ENCODE data around the gene PRR15L. TPM values are rescaled to one million over a fixed set of nuclear protein-coding genes. Genes with fewer than 3 reads are reported as not detected.

PRR15L gene
- not detected in 2 replicates for total RNA-seq

DNA sequence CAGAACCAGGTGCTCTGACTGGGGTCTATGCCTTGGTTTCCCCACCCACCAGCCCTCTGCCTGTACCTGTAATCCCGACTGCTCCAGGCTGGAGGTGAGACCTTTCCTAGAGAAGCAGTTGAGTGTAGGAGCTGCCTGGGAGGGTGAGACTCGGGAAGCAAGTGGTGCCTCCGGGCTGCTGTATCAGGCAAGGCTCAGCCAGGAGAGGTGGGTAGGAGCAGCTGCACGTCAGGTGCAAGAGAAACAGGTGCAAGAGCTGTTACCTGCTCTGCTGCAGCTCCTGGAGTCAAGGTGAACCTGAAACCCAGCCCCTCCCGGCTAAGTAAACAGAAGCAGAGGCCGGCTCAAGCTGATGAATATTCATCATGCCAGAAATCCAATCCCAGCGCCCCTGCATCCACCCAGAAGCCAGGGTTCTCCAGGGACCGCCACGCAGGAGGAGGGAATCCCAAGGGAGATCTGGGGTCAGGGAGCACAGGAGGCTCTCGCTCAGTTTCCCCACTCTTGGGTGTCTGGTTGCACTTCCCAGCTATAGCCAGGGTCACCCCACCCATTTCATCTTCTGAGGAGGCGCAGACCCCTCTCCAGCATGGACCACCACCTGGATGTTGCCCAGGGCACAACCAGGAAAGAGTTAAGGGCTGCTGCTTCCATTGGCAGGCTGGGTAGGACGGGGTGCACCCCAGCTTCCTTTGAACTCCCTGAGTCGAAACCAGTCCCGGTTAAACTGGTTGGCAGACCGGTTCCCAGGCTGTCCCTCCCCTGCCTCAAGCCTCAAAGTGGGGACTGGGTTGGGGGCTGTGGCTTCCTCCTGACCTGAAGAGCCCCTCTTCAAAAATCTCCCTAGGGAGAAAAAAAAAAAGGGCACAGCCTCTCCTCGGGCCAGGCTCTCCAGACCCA lies at the start of gene PRR15L:
Gene PRR15L (minus strand): TSS at position 293 of the 900 bp plus-strand sequence. CDS start 4,649 bp downstream, outside the sequence.

DNA sequence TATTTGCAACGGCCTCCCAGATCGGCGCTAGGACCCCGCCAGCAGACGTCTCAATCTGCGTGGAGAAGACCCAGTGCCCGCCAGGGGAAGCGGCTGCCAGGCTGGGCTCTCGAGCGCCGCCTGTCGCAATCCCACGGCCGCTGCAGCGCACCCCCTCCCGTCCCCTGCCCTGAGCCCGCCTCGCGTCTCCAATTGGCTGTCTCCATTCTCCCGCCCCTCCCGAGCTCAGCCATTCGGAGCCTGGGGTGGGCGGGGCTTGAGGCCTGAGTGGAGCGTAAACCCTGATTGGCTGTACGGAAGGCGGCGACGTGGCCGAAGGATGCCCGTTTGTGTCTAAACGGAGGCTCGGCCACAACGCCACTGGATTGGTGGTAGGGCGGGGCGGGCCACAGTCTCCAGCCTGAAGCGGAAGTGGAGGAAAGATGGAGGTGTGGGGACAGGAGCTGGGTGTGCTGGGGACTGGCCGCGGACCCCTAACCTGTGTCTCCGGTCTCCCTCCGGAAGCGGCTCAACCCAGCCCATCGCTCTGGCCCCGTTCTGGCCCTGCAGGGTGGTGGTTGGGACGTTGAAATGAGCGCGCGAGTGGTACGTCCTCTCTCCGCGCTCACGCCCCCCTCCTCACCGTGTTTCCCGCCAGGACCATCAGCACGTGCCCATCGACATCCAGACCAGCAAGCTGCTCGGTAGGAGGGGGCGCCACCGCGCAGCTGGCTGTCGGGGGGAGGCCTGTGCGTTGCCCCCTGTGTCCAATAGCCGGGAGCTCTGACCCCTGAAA lies 13.2 kb upstream of the PRR15L start, which contains the start of gene CDK5RAP3:
Gene CDK5RAP3 (plus strand): TSS at position 389 of the 775 bp plus-strand sequence. CDS start 34 bp downstream, at position 423.

DNA sequence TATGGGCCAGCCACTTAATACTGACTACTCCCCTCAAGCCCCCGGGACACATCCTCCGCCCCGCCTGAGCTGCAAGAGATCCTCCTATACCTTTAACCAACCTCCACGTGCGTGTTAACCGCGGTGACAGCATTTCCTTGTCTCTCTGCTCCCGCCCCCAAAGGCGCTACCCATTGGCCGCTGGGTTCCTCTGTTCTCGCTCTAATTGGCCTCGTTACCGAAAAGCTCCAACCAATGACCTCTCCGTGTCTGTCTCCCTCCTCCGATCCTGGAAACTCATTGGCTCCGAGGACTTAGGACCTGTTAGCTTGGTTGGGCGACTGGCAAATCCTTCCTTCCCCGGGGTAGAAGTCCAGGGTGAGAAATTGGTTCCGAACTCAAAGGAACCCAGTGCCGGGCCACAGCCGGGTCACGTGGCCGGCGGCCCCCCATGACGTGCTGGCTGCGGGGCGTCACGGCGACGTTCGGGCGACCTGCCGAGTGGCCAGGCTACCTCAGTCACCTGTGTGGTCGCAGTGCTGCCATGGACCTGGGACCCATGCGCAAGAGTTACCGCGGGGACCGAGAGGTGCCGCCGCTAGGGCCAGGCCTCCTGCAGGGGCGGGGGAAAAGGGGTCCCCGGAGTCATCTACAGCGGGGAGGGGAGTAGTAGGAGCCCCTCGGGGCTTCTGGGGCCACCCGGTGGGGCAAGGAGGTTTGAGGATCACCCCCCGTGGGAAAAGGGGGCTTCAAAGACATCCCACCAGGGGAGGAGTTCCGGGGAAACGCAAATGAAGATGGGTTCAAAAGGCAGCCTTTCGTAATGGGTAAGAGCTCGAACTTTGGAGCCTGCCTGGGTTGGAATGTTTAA lies 16.2 kb downstream of the PRR15L start, which contains the start of gene PNPO:
Gene PNPO (plus strand): TSS at position 326 of the 850 bp plus-strand sequence. CDS start 105 bp downstream, at position 431.

Other genes starting within 250 kb of the PRR15L start
- not detected in 2 replicates for gene TBX21, start 224.6 kb downstream of the PRR15L start, total RNA-seq
- gene OSBPL7, start 136.1 kb downstream of the PRR15L start, total RNA-seq, result 6.4 and 10.0 TPM in 2 replicates
- 31.0 and 45.8 TPM in 2 replicates for gene MRPL10, start 126.3 kb downstream of the PRR15L start, total RNA-seq
- gene LRRC46, start 126.2 kb downstream of the PRR15L start, total RNA-seq, result 0.60 TPM in 1 of 2 replicates, not detected in the other
- gene SCRN2, start 116.6 kb downstream of the PRR15L start, total RNA-seq, result 26.6 and 40.6 TPM in 2 replicates
- gene SP6, start 106.7 kb downstream of the PRR15L start, total RNA-seq, result 0.26 TPM in 1 of 2 replicates, not detected in the other
- gene SP2, start 61.6 kb downstream of the PRR15L start, total RNA-seq, result 1.9 and 8.1 TPM in 2 replicates
- gene PNPO, start 16.3 kb downstream of the PRR15L start, total RNA-seq, result 29.5 and 33.3 TPM in 2 replicates
- gene CDK5RAP3, start 13.2 kb upstream of the PRR15L start, total RNA-seq, result 59.7 and 59.8 TPM in 2 replicates
- gene COPZ2, start 79.9 kb upstream of the PRR15L start, total RNA-seq, result 88.6 and 94.8 TPM in 2 replicates
- 69.9 and 98.4 TPM in 2 replicates for gene NFE2L1, start 90.5 kb upstream of the PRR15L start, total RNA-seq
- 38.1 and 47.1 TPM in 2 replicates for gene CBX1, start 143.6 kb upstream of the PRR15L start, total RNA-seq
- gene SNX11, start 149.9 kb upstream of the PRR15L start, total RNA-seq, result 5.0 and 13.9 TPM in 2 replicates

All from pericardium fibroblast (primary cell).